Adrenal gland (tissue), 5 donors: ENCODE measurements around the gene CTNS.

ENCODE experiments used
- POLR2A ChIP-seq, 2 donors: fragments of 450-650 bp; IDR thresholded peaks; one replicate each; pipeline ENCODE4 v1.6.1; 2017; ENCODE audit warnings: antibody characterized with exemption in 2 of 2, mild to moderate bottlenecking in 2 of 2, moderate library complexity in 1 of 2
- TF ChIP-seq, protein P1 (sequence below), 6 experiments: fragments of 450-650 bp in 4 of 6; fragments of 200-600 bp in 2 of 6; sonication (generic) in 1 of 6; IDR thresholded peaks; 1 replicate in 5 of 6; 2 replicates in 1 of 6; pipeline versions ENCODE4 v1.5.1 to v1.8.0; 2016 to 2021; ENCODE audit warnings: antibody characterized with exemption in 6 of 6, mild to moderate bottlenecking in 2 of 6, moderate library complexity in 1 of 6
- donor health status: DM: no; HTN: no; CAD: no.

DNA sequence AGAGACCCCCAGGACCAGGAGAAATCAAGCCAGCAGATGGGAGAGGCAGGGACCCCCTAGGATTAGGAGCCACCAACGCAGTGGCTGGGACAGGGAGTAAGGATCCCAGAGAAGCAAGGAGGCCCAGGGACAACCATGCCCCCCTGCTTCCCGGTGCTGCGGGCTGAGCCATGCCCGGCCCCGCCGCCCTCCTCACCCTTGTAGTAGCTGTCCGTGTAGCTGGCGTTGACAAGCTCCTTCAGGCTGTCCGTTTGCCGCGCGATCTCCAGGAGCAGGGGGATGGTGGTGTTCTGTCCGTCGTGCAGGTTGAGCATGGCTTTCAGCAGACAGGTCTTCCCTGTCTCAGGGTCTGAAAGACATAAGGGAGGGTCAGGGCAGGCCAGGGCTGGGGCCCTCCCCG is 45.8 kb upstream of the CTNS start:
- TF ChIP-seq, protein P1, sequence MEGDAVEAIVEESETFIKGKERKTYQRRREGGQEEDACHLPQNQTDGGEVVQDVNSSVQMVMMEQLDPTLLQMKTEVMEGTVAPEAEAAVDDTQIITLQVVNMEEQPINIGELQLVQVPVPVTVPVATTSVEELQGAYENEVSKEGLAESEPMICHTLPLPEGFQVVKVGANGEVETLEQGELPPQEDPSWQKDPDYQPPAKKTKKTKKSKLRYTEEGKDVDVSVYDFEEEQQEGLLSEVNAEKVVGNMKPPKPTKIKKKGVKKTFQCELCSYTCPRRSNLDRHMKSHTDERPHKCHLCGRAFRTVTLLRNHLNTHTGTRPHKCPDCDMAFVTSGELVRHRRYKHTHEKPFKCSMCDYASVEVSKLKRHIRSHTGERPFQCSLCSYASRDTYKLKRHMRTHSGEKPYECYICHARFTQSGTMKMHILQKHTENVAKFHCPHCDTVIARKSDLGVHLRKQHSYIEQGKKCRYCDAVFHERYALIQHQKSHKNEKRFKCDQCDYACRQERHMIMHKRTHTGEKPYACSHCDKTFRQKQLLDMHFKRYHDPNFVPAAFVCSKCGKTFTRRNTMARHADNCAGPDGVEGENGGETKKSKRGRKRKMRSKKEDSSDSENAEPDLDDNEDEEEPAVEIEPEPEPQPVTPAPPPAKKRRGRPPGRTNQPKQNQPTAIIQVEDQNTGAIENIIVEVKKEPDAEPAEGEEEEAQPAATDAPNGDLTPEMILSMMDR (IDR thresholded peaks at IDR 0.05), result no peak
- TF ChIP-seq POLR2A (IDR thresholded peaks at IDR 0.05), result no peak
